K562 (cell line): ENCODE data around the gene RNF11. TPM values are rescaled to one million over a fixed set of nuclear protein-coding genes. Genes with fewer than 3 reads are reported as not detected.
A peak's percentile ranks its signal among the peaks of the same experiment; 100 is the strongest.

Experiments
- ATAC-seq: fragments of 200-7000 bp; cut with Tn5 transposase; 3 replicates; pipeline ENCODE4 v1.9.1; 2020; ENCODE audit warnings: moderate library complexity
- BruUV-seq: library from RNA; stranded (reverse); fragments of 400-500 nt; replicated peaks from 2 replicates; lab custom pipeline; 2021; lab: Mats Ljungman, UMichigan
- CTCF ChIA-PET: fragments of 300-600 bp; formaldehyde crosslinking; extraction: SDS; loops from one replicate; lab custom pipeline; 2021; ENCODE audit warnings: low intra/inter-chr PET ratio; lab: Yijun Ruan, JAX
- POLR2A ChIA-PET: fragments of 300-600, 350-650 bp; sonication (Branson Sonifier 250); formaldehyde crosslinking; extraction: SDS; loops from one replicate; lab custom pipeline; 2021; ENCODE audit warnings: antibody characterized with exemption, inconsistent platforms; lab: Yijun Ruan, JAX
- DNase-seq, 4 experiments: peaks; one replicate each; pipeline versions ENCODE4 v3.0.0 to v3.0.0-alpha.2; 2011 to 2018; ENCODE audit warnings: low spot score in 3 of 4, mixed read lengths in 3 of 4; ENCODE audit errors: extremely low read depth in 1 of 4
- FAIRE-seq: peaks from 2 replicates; lab custom pipeline; 2011; peaks lifted over from hg19 to GRCh38; lab: Jason Lieb, UNC
- H2AFZ ChIP-seq: 2 replicates; pipeline ENCODE4 v1.6.0; 2011; ENCODE audit warnings: low read depth, low read length, control low read depth, inconsistent platforms
- H3K27ac ChIP-seq: fragments of 200-600 bp; 3 replicates; pipeline ENCODE4 v1.8.0; 2011; ENCODE audit warnings: low read depth, mild to moderate bottlenecking, control low read depth, inconsistent platforms, low read length, moderate library complexity, mixed read lengths; ENCODE audit errors: extremely low read depth
- H3K27me3 ChIP-seq, 2 experiments: fragments of 300-600 bp in 1 of 2; 2 replicates in 1 of 2; 3 replicates in 1 of 2; pipeline versions ENCODE4 v1.6.0 to v1.8.0; 2011; ENCODE audit warnings: inconsistent platforms in 2 of 2, low read length in 2 of 2, mild to moderate bottlenecking in 1 of 2, mixed read lengths in 1 of 2, moderate library complexity in 1 of 2; ENCODE audit not compliant: control insufficient read depth in 2 of 2, insufficient read depth in 2 of 2
- H3K36me3 ChIP-seq: fragments of 300-600 bp; 3 replicates; pipeline ENCODE4 v1.8.0; 2011; ENCODE audit warnings: mild to moderate bottlenecking, low read length, inconsistent platforms; ENCODE audit not compliant: control insufficient read depth, insufficient read depth
- H3K4me1 ChIP-seq, 2 experiments: fragments of 200-600 bp in 1 of 2; replicated peaks in 1 of 2; 2 replicates in 1 of 2; 3 replicates in 1 of 2; pipeline versions ENCODE4 v1.5.1 to v1.8.0; 2011; ENCODE audit warnings: inconsistent platforms in 2 of 2, low read length in 2 of 2, mild to moderate bottlenecking in 1 of 2, mixed read lengths in 1 of 2, moderate library complexity in 1 of 2; ENCODE audit not compliant: control insufficient read depth in 2 of 2, insufficient read depth in 2 of 2
- H3K4me2 ChIP-seq: 2 replicates; pipeline ENCODE4 v1.6.1; 2011; ENCODE audit warnings: low read length, control low read depth, inconsistent platforms, mixed read lengths; ENCODE audit not compliant: insufficient read depth
- H3K4me3 ChIP-seq: fragments of 200-600 bp; sonication (generic), shearing (Covaris generic); 2 replicates; pipeline ENCODE4 v1.5.1; 2016; ENCODE audit warnings: control low read depth, inconsistent platforms
- H3K79me2 ChIP-seq: fragments of 200-600 bp; 3 replicates; pipeline ENCODE4 v1.8.0; 2011; ENCODE audit warnings: low read length, inconsistent platforms; ENCODE audit not compliant: control insufficient read depth, insufficient read depth
- H3K9ac ChIP-seq, 2 experiments: 2 replicates each; pipeline versions ENCODE4 v1.6.0 to v1.6.1; 2011; ENCODE audit warnings: low read depth in 2 of 2, low read length in 2 of 2, control low read depth in 1 of 2, inconsistent platforms in 1 of 2, mild to moderate bottlenecking in 1 of 2, mixed read lengths in 1 of 2; ENCODE audit not compliant: insufficient read depth in 1 of 2
- H3K9me1 ChIP-seq: one replicate; pipeline ENCODE4 v1.6.0; 2011; ENCODE audit warnings: inconsistent platforms, mild to moderate bottlenecking, low read length, moderate library complexity; ENCODE audit not compliant: control insufficient read depth, insufficient read depth
- H3K9me3 ChIP-seq: replicated peaks from 2 replicates; pipeline ENCODE4 v1.5.1; 2011; ENCODE audit warnings: low read depth, low read length, inconsistent platforms; ENCODE audit not compliant: control insufficient read depth, insufficient read depth
- H4K20me1 ChIP-seq: replicated peaks from 2 replicates; pipeline ENCODE4 v1.6.1; 2011; ENCODE audit warnings: low read length, inconsistent platforms, mixed read lengths; ENCODE audit not compliant: control insufficient read depth, insufficient read depth
- ATF6 ChIP-seq: sonication (generic); formaldehyde crosslinking; IDR thresholded peaks from 2 replicates; pipeline ENCODE4 v1.4.0; 2020; ENCODE audit warnings: mild to moderate bottlenecking, missing genetic modification reagents
- CEBPG ChIP-seq, 3 experiments: fragments of 200-800 bp in 1 of 3; sonication (Bioruptor generic) in 1 of 3; sonication (generic) in 1 of 3; formaldehyde crosslinking in 1 of 3; IDR thresholded peaks in 2 of 3; conservative IDR thresholded peaks in 1 of 3; 2 replicates each; pipeline versions ENCODE4 v1.6.1 to v1.8.0; 2016 to 2022; ENCODE audit warnings: missing compliant biosample characterization in 2 of 3, missing genetic modification characterization in 2 of 3, mild to moderate bottlenecking in 1 of 3, missing genetic modification reagents in 1 of 3
- FIP1L1 ChIP-seq: fragments of 200-400 bp; formaldehyde crosslinking; IDR thresholded peaks from 2 replicates; pipeline ENCODE4 v1.6.1; 2018; ENCODE audit warnings: mild to moderate bottlenecking, low read depth, low read length; ENCODE audit not compliant: poor library complexity, severe bottlenecking
- FOXJ2 ChIP-seq: fragments of 200-800 bp; sonication (Bioruptor generic); IDR thresholded peaks from 2 replicates; pipeline ENCODE4 v1.6.1; 2016; ENCODE audit warnings: missing genetic modification characterization, missing compliant biosample characterization
- GABPA ChIP-seq: fragments of 200-800 bp; sonication (Bioruptor generic); conservative IDR thresholded peaks from 2 replicates; pipeline ENCODE4 v1.6.1; 2016; ENCODE audit warnings: low read depth, missing genetic modification characterization, missing compliant biosample characterization
- HMGXB4 ChIP-seq: sonication (generic); formaldehyde crosslinking; IDR thresholded peaks from 2 replicates; pipeline ENCODE4 v1.8.1; 2023; ENCODE audit warnings: mild to moderate bottlenecking, missing genetic modification reagents
- RNF2 ChIP-seq: sonication (generic); IDR thresholded peaks from 2 replicates; pipeline ENCODE4 v1.6.1; 2016
- SIX5 ChIP-seq, 2 experiments: IDR thresholded peaks; 2 replicates each; pipeline ENCODE4 v1.6.1; 2011; ENCODE audit warnings: low read length in 2 of 2, borderline replicate concordance in 1 of 2, low read depth in 1 of 2, mild to moderate bottlenecking in 1 of 2, moderate library complexity in 1 of 2; ENCODE audit not compliant: insufficient read depth in 1 of 2
- SMARCB1 ChIP-seq: IDR thresholded peaks from 2 replicates; pipeline ENCODE4 v1.6.1; 2011; ENCODE audit warnings: improper control_type of control experiment, low read depth; ENCODE audit not compliant: insufficient read length
- WGBS: fragments of 100-300 bp; shearing (Covaris generic); methylation state at CpG from one replicate; pipeline ENCODE4 v1.1.6; 2016; ENCODE audit warnings: low coverage, mixed read lengths; ENCODE audit not compliant: insufficient coverage; ENCODE audit errors: missing lambda C conversion rate; 5-methylcytosine and 5-hydroxymethylcytosine counted together
- in situ Hi-C: fragments of 300-500 bp; cut with MboI; formaldehyde crosslinking; loops from 4 replicates; pipeline ENCODE4 v1.15.0; 2018; ENCODE audit warnings: inconsistent platforms, mixed read lengths
- intact Hi-C: fragments of 100-400 bp; cut with micrococcal nuclease; formaldehyde crosslinking; loops from 2 replicates; pipeline ENCODE4 v1.14.2; 2022
- polyA plus RNA-seq, 8 experiments: library from polyadenylated mRNA; depleted of rRNA in 4 of 8; stranded (reverse) in 5 of 8; unstranded in 3 of 8; fragments of >200 nt; fragmentation: Nextera tagmentation in 2 of 8; fragmentation: Illumina TruSeq in 1 of 8; extraction: Ambion mirVana in 2 of 8; extraction: Trizol in 1 of 8; gene quantifications; 2 replicates each; pipeline versions ENCODE4 v1.2.1 to v1.2.3, GENCODE V29; 2011 to 2014; ENCODE audit warnings: inconsistent platforms in 1 of 8, missing spikeins in 1 of 8
- total RNA-seq, 7 experiments: library from RNA; depleted of rRNA in 6 of 7; stranded (reverse); fragments of >200 nt in 6 of 7; fragmentation: Illumina TruSeq in 2 of 7; extraction: Trizol in 2 of 7; gene quantifications; 2 replicates each; pipeline versions ENCODE4 v1.2.1 to v1.2.3, GENCODE V29; 2011 to 2021; ENCODE audit warnings: low replicate concordance in 1 of 7

RNF11 gene
- total and polyA plus RNA-seq, 9 of the 15 experiments (the other 6 are each of a cell fraction or from before 2014, with no cell fraction given), result 5.7 to 34.3 (median 23.1) TPM

- TF ChIP-seq CEBPG (CRISPR knock-in tag; IDR thresholded peaks at IDR 0.05), result no peak
- TF ChIP-seq CEBPG (tag; conservative IDR thresholded peaks at IDR 0.05 in 1 of 2, IDR thresholded peaks at IDR 0.05 in 1 of 2), result peak; percentile 60 to 79
- TF ChIP-seq, all 486 proteins: peak for 3
Measured at GRCh38 chr1:51272916-51273315, 36.8 kb downstream of the RNF11 start (continued).

- H2AFZ ChIP-seq, result no peak overlapping the region
- H3K9me1 ChIP-seq, result peaks cover 2% of the 10 kb centered on the region
- BruUV-seq, result no TSS peak
- no peaks in the 10 kb centered on the region for H3K4me1 ChIP-seq
- WGBS, result 84% methylated on average over 6 of the region's 6 CpGs
- no peak overlapping the region for H3K4me3 ChIP-seq
- H4K20me1 ChIP-seq, result no peaks in the 10 kb centered on the region
- H3K27ac ChIP-seq, result no peak overlapping the region
- ChIA-PET POLR2A (no interaction called here), CTCF (no interaction called here)
- FAIRE-seq, result no peak
- intact Hi-C loops (no loop called here), in situ Hi-C loops (no loop called here)
- H3K4me2 ChIP-seq, result no peak overlapping the region
- no peaks in the 10 kb centered on the region for H3K9me3 ChIP-seq
- H3K79me2 ChIP-seq, result no peaks in the 10 kb centered on the region
- peaks cover 32% of the 10 kb centered on the region; the same call in 2 of the 3 replicates for H3K36me3 ChIP-seq
- H3K27me3 ChIP-seq, result no peaks in the 10 kb centered on the region
- no peak overlapping the region for H3K9ac ChIP-seq
- no peak for DNase-seq
- TF ChIP-seq FOXJ2 (tag) (no peak), SIX5 (IDR thresholded peaks at IDR 0.05; ENCODE audit: borderline replicate concordance in 1 of 2, insufficient read depth in 1 of 2, low read depth in 1 of 2, low read length in 2 of 2) (no peak), RNF2 (no peak), GABPA (no peak), ATF6 (no peak), FIP1L1 (no peak), SMARCB1 (no peak), HMGXB4 (CRISPR knock-in tag) (no peak)
- ATAC-seq, result no peak; the same call in 2 of the 3 replicates
Measured at GRCh38 chr1:51274676-51275075, 38.6 kb downstream of the RNF11 start.
